ENCODE measurements around the gene TMEM212. TPM values are rescaled to one million over a fixed set of nuclear protein-coding genes. Genes with fewer than 3 reads are reported as not detected.

Gene TMEM212
- not detected in 2 replicates for total RNA-seq (ENCODE audit: low replicate concordance)

DNA sequence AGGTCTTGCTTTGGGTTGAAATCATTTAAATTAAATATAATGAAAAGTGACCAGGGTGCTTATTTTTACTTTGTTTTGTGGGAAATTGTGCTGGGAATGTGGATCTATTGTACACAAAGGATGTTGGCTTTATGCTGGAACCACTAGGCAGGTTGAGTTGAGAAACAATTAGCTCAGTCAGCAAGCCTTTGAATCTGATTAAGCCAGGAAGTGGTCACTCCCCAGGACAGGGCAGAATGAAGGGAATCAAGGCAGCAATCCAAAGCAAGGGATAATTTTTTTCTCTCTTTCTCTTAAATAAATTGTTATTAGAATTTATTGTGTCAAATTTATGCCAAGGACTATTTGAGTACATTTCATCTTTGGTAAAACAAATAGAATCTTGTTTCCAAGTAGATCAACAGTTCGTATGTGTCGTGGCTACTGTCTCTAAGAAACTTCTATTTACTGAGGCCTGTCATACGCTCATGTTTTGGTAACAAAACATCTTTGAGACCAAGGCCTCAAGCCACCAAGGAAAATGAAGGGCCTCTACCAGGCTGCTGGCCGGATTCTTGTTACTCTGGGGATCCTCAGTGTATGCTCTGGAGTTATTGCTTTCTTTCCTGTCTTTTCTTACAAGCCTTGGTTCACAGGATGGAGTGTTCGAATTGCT is at the start of gene TMEM212:
Gene TMEM212, plus strand, starts transcription at position 486 of the 655 bp plus-strand sequence. Its CDS starts 35 bp downstream, at position 521.

DNA sequence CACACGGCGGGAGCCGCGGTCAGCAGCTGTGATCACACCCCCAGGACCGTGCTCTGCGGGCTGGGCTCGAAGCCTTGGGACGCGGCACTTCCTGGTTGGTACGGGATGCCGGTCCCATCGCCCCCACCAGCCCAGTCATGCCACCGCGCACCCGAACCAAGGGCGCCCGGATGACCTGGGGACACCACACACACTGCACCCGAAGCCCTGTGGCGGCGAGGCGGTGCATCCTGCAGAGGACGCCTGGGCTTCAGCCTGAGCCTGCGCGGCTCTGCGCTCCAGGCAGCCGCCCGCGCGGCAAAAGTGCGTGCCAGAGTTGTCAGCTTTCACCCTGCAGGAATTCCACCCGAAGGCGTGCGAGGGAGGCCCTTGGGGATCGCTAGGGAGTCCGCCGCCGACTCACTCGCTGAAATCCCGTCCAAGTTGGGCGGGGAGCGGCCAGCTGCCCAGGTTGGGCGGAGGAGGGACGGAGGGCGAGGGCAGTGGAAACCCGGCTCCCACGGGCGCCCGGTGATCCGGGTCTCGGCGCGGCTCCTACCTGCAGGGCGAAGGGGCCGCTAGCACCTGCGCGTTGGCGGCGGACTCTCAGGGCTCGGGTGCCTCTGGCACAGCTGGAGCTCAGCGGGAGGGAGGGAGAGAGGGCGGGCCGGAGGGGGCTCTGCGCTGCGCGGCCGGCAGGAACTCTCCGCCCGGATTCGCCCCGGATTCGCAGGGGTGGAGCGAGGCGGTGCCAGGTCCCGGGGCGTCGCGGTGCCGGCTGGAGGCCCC is 33.1 kb upstream of the TMEM212 start, which contains the start of gene PLD1:
Gene PLD1, minus strand, starts transcription at position 623 of the 768 bp plus-strand sequence. CDS start 72,432 bp downstream, outside the sequence.

Other genes with a start within 250 kb of the TMEM212 start
- 13.1 and 24.2 TPM in 2 replicates for gene PLD1, start 32.9 kb upstream of the TMEM212 start, total RNA-seq (ENCODE audit: low replicate concordance)
- gene FNDC3B, start 196.2 kb downstream of the TMEM212 start, total RNA-seq (ENCODE audit: low replicate concordance) = 63.2 and 103 TPM in 2 replicates